HepG2 (cell line): Measurements from ENCODE around the gene NAXD. TPM values are rescaled to one million over a fixed set of nuclear protein-coding genes. Genes with fewer than 3 reads are reported as not detected.

Experiments used
- ATAC-seq: fragments of 200-7000 bp; cut with Tn5 transposase; 3 replicates; pipeline ENCODE4 v1.9.1; 2020; ENCODE audit warnings: mild to moderate bottlenecking, moderate library complexity
- BruUV-seq: library from RNA; stranded (reverse); fragments of 400-500 nt; replicated peaks from 2 replicates; lab custom pipeline; 2021; lab: Mats Ljungman, UMichigan
- CTCF ChIA-PET: fragments of 300-600 bp; formaldehyde crosslinking; extraction: SDS; loops from one replicate; lab custom pipeline; 2021; ENCODE audit warnings: low total read pairs, inconsistent platforms, low intra/inter-chr PET ratio; lab: Yijun Ruan, JAX
- POLR2A ChIA-PET: fragments of 350-600 bp; sonication (Branson Sonifier 250); formaldehyde crosslinking; loops from one replicate; lab custom pipeline; 2020; ENCODE audit warnings: antibody characterized with exemption, inconsistent platforms; lab: Yijun Ruan, JAX
- DNase-seq: peaks from one replicate; pipeline ENCODE4 v3.0.0-alpha.2; 2015; ENCODE audit warnings: low spot score
- FAIRE-seq: peaks from 3 replicates; lab custom pipeline; 2011; peaks lifted over from hg19 to GRCh38; lab: Jason Lieb, UNC
- H2AFZ ChIP-seq: one replicate; pipeline ENCODE4 v1.6.1; 2011; ENCODE audit warnings: low read length, inconsistent platforms
- H3K27ac ChIP-seq: fragments of 300-600 bp; 3 replicates; pipeline ENCODE4 v1.8.0; 2011; ENCODE audit warnings: mixed run types, mild to moderate bottlenecking, mixed read lengths, low read length, inconsistent platforms; ENCODE audit not compliant: insufficient read depth; ENCODE audit errors: extremely low read length
- H3K27me3 ChIP-seq, 2 experiments: fragments of 200-600 bp in 1 of 2; 2 replicates in 1 of 2; 3 replicates in 1 of 2; pipeline versions ENCODE4 v1.6.0 to v1.8.0; 2011; ENCODE audit warnings: low read length in 2 of 2, mild to moderate bottlenecking in 2 of 2, moderate library complexity in 2 of 2, inconsistent platforms in 1 of 2; ENCODE audit not compliant: insufficient read depth in 2 of 2, control insufficient read depth in 1 of 2
- H3K36me3 ChIP-seq, 2 experiments: fragments of 200-600 bp in 1 of 2; replicated peaks in 1 of 2; 2 replicates in 1 of 2; 3 replicates in 1 of 2; pipeline versions ENCODE4 v1.5.1 to v1.8.0; 2011; ENCODE audit warnings: low read length in 2 of 2, inconsistent platforms in 1 of 2; ENCODE audit not compliant: insufficient read depth in 2 of 2, control insufficient read depth in 1 of 2
- H3K4me1 ChIP-seq: 2 replicates; pipeline ENCODE4 v1.5.1; 2012; ENCODE audit warnings: low read length, inconsistent platforms; ENCODE audit not compliant: insufficient read depth
- H3K4me2 ChIP-seq: 2 replicates; pipeline ENCODE4 v1.6.0; 2011; ENCODE audit warnings: low read depth, low read length, inconsistent platforms
- H3K4me3 ChIP-seq, 3 experiments: fragments of 200-600 bp in 1 of 3; sonication (generic), shearing (Covaris generic) in 1 of 3; replicated peaks in 1 of 3; 2 replicates each; pipeline ENCODE4 v1.5.1; 2011 to 2016; ENCODE audit warnings: low read length in 3 of 3, inconsistent platforms in 2 of 3, low read depth in 2 of 3, mild to moderate bottlenecking in 2 of 3, control low read depth in 1 of 3, mixed read lengths in 1 of 3; ENCODE audit not compliant: insufficient read depth in 1 of 3
- H3K79me2 ChIP-seq: one replicate; pipeline ENCODE4 v1.6.1; 2011; ENCODE audit warnings: low read length, inconsistent platforms; ENCODE audit not compliant: insufficient read depth
- H3K9ac ChIP-seq: 2 replicates; pipeline ENCODE4 v1.6.0; 2011; ENCODE audit warnings: mild to moderate bottlenecking, low read depth, low read length, inconsistent platforms; ENCODE audit not compliant: insufficient read depth
- H3K9me3 ChIP-seq: 2 replicates; pipeline ENCODE4 v1.5.1; 2012; ENCODE audit warnings: mild to moderate bottlenecking, low read length
- H4K20me1 ChIP-seq: 2 replicates; pipeline ENCODE4 v1.6.0; 2011; ENCODE audit warnings: inconsistent platforms, mild to moderate bottlenecking, low read length, moderate library complexity; ENCODE audit not compliant: insufficient read depth
- ATF1 ChIP-seq: IDR thresholded peaks from 2 replicates; pipeline ENCODE4 v1.6.1; 2016; ENCODE audit warnings: mild to moderate bottlenecking, control low read depth
- ATRX ChIP-seq: sonication (generic); formaldehyde crosslinking; IDR thresholded peaks from 2 replicates; pipeline ENCODE4 v1.4.0; 2020; ENCODE audit warnings: missing genetic modification reagents, borderline replicate concordance
- FOXM1 ChIP-seq: sonication (generic); formaldehyde crosslinking; IDR thresholded peaks from 2 replicates; pipeline ENCODE4 v1.5.0; 2020; ENCODE audit warnings: missing genetic modification reagents
- IKZF4 ChIP-seq: sonication (generic); formaldehyde crosslinking; IDR thresholded peaks from 2 replicates; pipeline ENCODE4 v1.5.1; 2020; ENCODE audit warnings: borderline replicate concordance, mild to moderate bottlenecking, low read depth, missing genetic modification reagents; ENCODE audit errors: not compliant biosample characterization
- JDP2 ChIP-seq: sonication (generic); formaldehyde crosslinking; IDR thresholded peaks from 2 replicates; pipeline ENCODE4 v1.8.1; 2022; ENCODE audit warnings: missing genetic modification reagents, borderline replicate concordance
- MIER3 ChIP-seq: IDR thresholded peaks from 2 replicates; pipeline ENCODE4 v1.6.1; 2016; ENCODE audit warnings: missing compliant biosample characterization, borderline replicate concordance
- SAFB2 ChIP-seq: sonication (generic); formaldehyde crosslinking; IDR thresholded peaks from 2 replicates; pipeline ENCODE4 v1.5.1; 2020; ENCODE audit warnings: missing genetic modification reagents, low read depth, mild to moderate bottlenecking, borderline replicate concordance
- ZFAT ChIP-seq: sonication (generic); formaldehyde crosslinking; conservative IDR thresholded peaks from 2 replicates; pipeline ENCODE4 v1.8.1; 2023; ENCODE audit warnings: missing genetic modification reagents, inconsistent platforms
- ZFP1 ChIP-seq: IDR thresholded peaks from 2 replicates; pipeline ENCODE4 v1.6.1; 2016
- ZNF235 ChIP-seq: sonication (generic); formaldehyde crosslinking; IDR thresholded peaks from 2 replicates; pipeline ENCODE4 v1.8.1; 2023; ENCODE audit warnings: mild to moderate bottlenecking, missing genetic modification reagents, borderline replicate concordance
- WGBS: methylation state at CpG from one replicate; pipeline ENCODE4 v1.1.6; 2017; ENCODE audit warnings: low lambda C conversion rate; 5-methylcytosine and 5-hydroxymethylcytosine counted together
- in situ Hi-C: cut with HindIII; loops from 2 replicates; pipeline ENCODE4 v1.10.0; 2017; ENCODE audit warnings: low pct_unique_long_range_greater_than_20kb; ENCODE audit not compliant: extremely low pct_ligation_motif_present
- intact Hi-C: fragments of 100-400 bp; cut with micrococcal nuclease; formaldehyde crosslinking; loops from one replicate; pipeline ENCODE4 v1.10.0; 2022; ENCODE audit not compliant: unreplicated experiment
- polyA plus RNA-seq, 8 experiments: library from polyadenylated mRNA; depleted of rRNA in 3 of 8; stranded (reverse) in 7 of 8; unstranded in 1 of 8; fragments of >200 nt; fragmentation: Illumina TruSeq in 4 of 8; extraction: Trizol in 4 of 8; gene quantifications; 2 replicates each; pipeline versions ENCODE4 v1.2.1 to v1.2.3, GENCODE V29; 2011 to 2016; ENCODE audit warnings: low read depth in 4 of 8, missing spikeins in 1 of 8, mixed read lengths in 1 of 8; ENCODE audit not compliant: insufficient read depth in 1 of 8
- total RNA-seq, 5 experiments: library from RNA; depleted of rRNA; stranded (reverse); fragments of >200 nt; fragmentation: Illumina TruSeq; extraction: Trizol; gene quantifications; 2 replicates each; pipeline ENCODE4 v1.2.3, GENCODE V29; 2016; ENCODE audit warnings: low read depth in 1 of 5
- TF ChIP-seq, protein P1 (sequence below): sonication (generic); formaldehyde crosslinking; IDR thresholded peaks from 2 replicates; pipeline ENCODE4 v1.8.1; 2023; ENCODE audit warnings: mild to moderate bottlenecking, moderate library complexity, missing genetic modification reagents
- TF ChIP-seq, protein P2 (sequence below): sonication (generic); formaldehyde crosslinking; IDR thresholded peaks from 2 replicates; pipeline ENCODE4 v1.8.1; 2022; ENCODE audit warnings: mild to moderate bottlenecking, missing genetic modification reagents
- TF ChIP-seq, protein P3 (sequence below): sonication (generic); formaldehyde crosslinking; IDR thresholded peaks from 2 replicates; pipeline ENCODE4 v1.4.0; 2020; ENCODE audit warnings: missing genetic modification reagents, borderline replicate concordance
- TF ChIP-seq, protein P4 (sequence below): sonication (generic); formaldehyde crosslinking; IDR thresholded peaks from 2 replicates; pipeline ENCODE4 v1.4.0; 2020; ENCODE audit warnings: missing genetic modification reagents

Gene NAXD
- total and polyA plus RNA-seq, 2 of the 13 experiments (the other 11 are each of a cell fraction or from before 2014, with no cell fraction given): 19.0 to 23.2 TPM

DNA sequence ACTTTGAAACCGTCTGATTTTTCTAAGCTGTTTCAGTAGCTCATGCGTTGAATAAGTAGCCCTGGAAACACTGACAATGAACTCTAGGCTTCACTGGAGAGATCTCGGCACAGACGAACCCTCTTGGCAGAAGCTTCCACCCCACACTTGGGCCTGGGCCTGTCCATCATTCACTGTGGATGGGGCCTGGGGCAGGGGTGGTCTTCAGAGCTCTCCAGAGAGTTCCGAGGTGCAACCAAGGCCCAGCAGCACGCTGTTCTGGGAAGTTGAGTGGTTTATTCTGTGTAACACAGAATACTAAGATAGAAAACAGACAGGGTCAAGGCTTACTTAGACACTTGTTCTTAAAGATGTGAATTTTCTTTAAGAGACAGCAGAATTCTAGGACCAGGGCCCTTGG, 21.9 kb downstream of the NAXD start:
- 95% methylated on average over 6 of the region's 6 CpGs for WGBS
- Histone ChIP-seq H2AFZ (no peak overlapping the region), H3K27me3 (no peaks in the 10 kb centered on the region; a peak in 1 of 5 replicates), H3K36me3 (peaks cover 27 to 72% of the 10 kb centered on the region in 2 experiments), H3K9ac (no peak overlapping the region), H4K20me1 (peaks cover 4% of the 10 kb centered on the region), H3K4me3 (no peak overlapping the region), H3K27ac (no peak overlapping the region), H3K79me2 (peaks cover 5% of the 10 kb centered on the region), H3K4me1 (no peaks in the 10 kb centered on the region), H3K4me2 (no peak overlapping the region), H3K9me3 (no peaks in the 10 kb centered on the region)
- DNase-seq (no peak), ATAC-seq (no peak), FAIRE-seq (no peak)
- no TSS peak for BruUV-seq
- in situ Hi-C loops (no loop called here), intact Hi-C loops (no loop called here)
- CTCF ChIA-PET: no interaction called here
- POLR2A ChIA-PET: no interaction called here
- TF ChIP-seq, protein P1, sequence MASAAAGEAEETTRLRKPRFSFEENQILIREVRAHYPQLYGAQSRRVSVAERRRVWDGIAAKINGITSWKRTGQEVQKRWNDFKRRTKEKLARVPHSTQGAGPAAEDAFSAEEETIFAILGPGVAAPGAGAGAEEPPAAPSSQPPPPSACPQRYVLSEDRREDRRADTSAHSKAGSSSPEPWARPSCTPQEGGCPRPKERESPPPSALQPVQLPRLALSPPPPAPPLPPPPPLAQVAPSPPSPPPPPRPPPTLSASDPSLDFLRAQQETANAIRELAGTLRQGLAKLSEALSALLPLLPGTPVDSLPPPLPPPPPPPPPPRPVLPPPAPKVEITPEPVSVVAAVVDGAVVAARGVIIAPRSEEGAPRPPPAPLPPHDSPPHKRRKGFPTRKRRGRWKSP (CRISPR knock-in tag): no peak
- TF ChIP-seq, protein P2, sequence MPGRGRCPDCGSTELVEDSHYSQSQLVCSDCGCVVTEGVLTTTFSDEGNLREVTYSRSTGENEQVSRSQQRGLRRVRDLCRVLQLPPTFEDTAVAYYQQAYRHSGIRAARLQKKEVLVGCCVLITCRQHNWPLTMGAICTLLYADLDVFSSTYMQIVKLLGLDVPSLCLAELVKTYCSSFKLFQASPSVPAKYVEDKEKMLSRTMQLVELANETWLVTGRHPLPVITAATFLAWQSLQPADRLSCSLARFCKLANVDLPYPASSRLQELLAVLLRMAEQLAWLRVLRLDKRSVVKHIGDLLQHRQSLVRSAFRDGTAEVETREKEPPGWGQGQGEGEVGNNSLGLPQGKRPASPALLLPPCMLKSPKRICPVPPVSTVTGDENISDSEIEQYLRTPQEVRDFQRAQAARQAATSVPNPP (CRISPR knock-in tag): no peak
- TF ChIP-seq ZFP1 (CRISPR knock-in tag) (no peak), MIER3 (CRISPR knock-in tag) (no peak), ATRX (CRISPR knock-in tag) (no peak), SAFB2 (CRISPR knock-in tag) (no peak), ZFAT (no peak), ZNF235 (CRISPR knock-in tag) (no peak), IKZF4 (no peak), ATF1 (CRISPR knock-in tag) (no peak), JDP2 (CRISPR knock-in tag) (no peak), FOXM1 (no peak)
- TF ChIP-seq, protein P3, sequence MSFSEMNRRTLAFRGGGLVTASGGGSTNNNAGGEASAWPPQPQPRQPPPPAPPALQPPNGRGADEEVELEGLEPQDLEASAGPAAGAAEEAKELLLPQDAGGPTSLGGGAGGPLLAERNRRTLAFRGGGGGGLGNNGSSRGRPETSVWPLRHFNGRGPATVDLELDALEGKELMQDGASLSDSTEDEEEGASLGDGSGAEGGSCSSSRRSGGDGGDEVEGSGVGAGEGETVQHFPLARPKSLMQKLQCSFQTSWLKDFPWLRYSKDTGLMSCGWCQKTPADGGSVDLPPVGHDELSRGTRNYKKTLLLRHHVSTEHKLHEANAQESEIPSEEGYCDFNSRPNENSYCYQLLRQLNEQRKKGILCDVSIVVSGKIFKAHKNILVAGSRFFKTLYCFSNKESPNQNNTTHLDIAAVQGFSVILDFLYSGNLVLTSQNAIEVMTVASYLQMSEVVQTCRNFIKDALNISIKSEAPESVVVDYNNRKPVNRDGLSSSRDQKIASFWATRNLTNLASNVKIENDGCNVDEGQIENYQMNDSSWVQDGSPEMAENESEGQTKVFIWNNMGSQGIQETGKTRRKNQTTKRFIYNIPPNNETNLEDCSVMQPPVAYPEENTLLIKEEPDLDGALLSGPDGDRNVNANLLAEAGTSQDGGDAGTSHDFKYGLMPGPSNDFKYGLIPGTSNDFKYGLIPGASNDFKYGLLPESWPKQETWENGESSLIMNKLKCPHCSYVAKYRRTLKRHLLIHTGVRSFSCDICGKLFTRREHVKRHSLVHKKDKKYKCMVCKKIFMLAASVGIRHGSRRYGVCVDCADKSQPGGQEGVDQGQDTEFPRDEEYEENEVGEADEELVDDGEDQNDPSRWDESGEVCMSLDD (CRISPR knock-in tag): no peak
- TF ChIP-seq, protein P4, sequence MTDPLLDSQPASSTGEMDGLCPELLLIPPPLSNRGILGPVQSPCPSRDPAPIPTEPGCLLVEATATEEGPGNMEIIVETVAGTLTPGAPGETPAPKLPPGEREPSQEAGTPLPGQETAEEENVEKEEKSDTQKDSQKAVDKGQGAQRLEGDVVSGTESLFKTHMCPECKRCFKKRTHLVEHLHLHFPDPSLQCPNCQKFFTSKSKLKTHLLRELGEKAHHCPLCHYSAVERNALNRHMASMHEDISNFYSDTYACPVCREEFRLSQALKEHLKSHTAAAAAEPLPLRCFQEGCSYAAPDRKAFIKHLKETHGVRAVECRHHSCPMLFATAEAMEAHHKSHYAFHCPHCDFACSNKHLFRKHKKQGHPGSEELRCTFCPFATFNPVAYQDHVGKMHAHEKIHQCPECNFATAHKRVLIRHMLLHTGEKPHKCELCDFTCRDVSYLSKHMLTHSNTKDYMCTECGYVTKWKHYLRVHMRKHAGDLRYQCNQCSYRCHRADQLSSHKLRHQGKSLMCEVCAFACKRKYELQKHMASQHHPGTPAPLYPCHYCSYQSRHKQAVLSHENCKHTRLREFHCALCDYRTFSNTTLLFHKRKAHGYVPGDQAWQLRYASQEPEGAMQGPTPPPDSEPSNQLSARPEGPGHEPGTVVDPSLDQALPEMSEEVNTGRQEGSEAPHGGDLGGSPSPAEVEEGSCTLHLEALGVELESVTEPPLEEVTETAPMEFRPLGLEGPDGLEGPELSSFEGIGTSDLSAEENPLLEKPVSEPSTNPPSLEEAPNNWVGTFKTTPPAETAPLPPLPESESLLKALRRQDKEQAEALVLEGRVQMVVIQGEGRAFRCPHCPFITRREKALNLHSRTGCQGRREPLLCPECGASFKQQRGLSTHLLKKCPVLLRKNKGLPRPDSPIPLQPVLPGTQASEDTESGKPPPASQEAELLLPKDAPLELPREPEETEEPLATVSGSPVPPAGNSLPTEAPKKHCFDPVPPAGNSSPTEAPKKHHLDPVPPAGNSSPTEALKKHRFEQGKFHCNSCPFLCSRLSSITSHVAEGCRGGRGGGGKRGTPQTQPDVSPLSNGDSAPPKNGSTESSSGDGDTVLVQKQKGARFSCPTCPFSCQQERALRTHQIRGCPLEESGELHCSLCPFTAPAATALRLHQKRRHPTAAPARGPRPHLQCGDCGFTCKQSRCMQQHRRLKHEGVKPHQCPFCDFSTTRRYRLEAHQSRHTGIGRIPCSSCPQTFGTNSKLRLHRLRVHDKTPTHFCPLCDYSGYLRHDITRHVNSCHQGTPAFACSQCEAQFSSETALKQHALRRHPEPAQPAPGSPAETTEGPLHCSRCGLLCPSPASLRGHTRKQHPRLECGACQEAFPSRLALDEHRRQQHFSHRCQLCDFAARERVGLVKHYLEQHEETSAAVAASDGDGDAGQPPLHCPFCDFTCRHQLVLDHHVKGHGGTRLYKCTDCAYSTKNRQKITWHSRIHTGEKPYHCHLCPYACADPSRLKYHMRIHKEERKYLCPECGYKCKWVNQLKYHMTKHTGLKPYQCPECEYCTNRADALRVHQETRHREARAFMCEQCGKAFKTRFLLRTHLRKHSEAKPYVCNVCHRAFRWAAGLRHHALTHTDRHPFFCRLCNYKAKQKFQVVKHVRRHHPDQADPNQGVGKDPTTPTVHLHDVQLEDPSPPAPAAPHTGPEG (CRISPR knock-in tag): no peak
